GM23338 (cell line): Measurements from ENCODE around the gene SCYGR1. TPM values are rescaled to one million over a fixed set of nuclear protein-coding genes. Genes with fewer than 3 reads are reported as not detected.

Experiments used
- ATAC-seq: fragments of 200-7000 bp; cut with Tn5 transposase; 3 replicates; pipeline ENCODE4 v1.9.1; 2020
- DNase-seq: peaks from one replicate; pipeline ENCODE4 v3.0.0-alpha.2; 2015; ENCODE audit warnings: low spot score
- H2AFZ ChIP-seq: fragments of 200-600 bp; sonication (generic); 2 replicates; pipeline ENCODE4 v1.8.0; 2016; ENCODE audit warnings: antibody characterized with exemption, mild to moderate bottlenecking, moderate library complexity
- H3F3A ChIP-seq: fragments of 200-600 bp; sonication (generic); replicated peaks from 2 replicates; pipeline ENCODE4 v1.8.0; 2017; ENCODE audit warnings: antibody characterized with exemption, mixed run types, low read depth
- H3K27ac ChIP-seq: fragments of 200-600 bp; sonication (generic); 2 replicates; pipeline ENCODE4 v1.6.1; 2016; ENCODE audit warnings: low read depth
- H3K27me3 ChIP-seq: fragments of 200-600 bp; sonication (generic); 2 replicates; pipeline ENCODE4 v1.8.0; 2016; ENCODE audit warnings: mild to moderate bottlenecking, mixed run types, moderate library complexity; ENCODE audit not compliant: insufficient read depth
- H3K36me3 ChIP-seq: fragments of 200-600 bp; sonication (generic); 2 replicates; pipeline ENCODE4 v1.8.0; 2016; ENCODE audit warnings: mild to moderate bottlenecking; ENCODE audit not compliant: insufficient read depth
- H3K4me1 ChIP-seq: fragments of 200-600 bp; sonication (generic); 2 replicates; pipeline ENCODE4 v1.8.0; 2016; ENCODE audit warnings: mild to moderate bottlenecking, moderate library complexity; ENCODE audit not compliant: insufficient read depth
- H3K4me2 ChIP-seq: fragments of 200-600 bp; sonication (generic); 2 replicates; pipeline ENCODE4 v1.7.1; 2017; ENCODE audit warnings: mixed run types
- H3K4me3 ChIP-seq: fragments of 200-600 bp; sonication (generic); 2 replicates; pipeline ENCODE4 v1.6.1; 2016; ENCODE audit warnings: mixed run types
- H3K79me2 ChIP-seq: fragments of 200-600 bp; sonication (generic); replicated peaks from 2 replicates; pipeline ENCODE4 v1.8.0; 2017; ENCODE audit warnings: mild to moderate bottlenecking; ENCODE audit not compliant: insufficient read depth
- H3K9me2 ChIP-seq: fragments of 200-600 bp; sonication (generic); 2 replicates; pipeline ENCODE4 v1.8.0; 2017; ENCODE audit not compliant: insufficient read depth
- H4K20me1 ChIP-seq: fragments of 200-600 bp; sonication (generic); replicated peaks from 2 replicates; pipeline ENCODE4 v1.8.0; 2017; ENCODE audit warnings: mild to moderate bottlenecking; ENCODE audit not compliant: insufficient read depth
- H3K27ac Mint-ChIP-seq: 2 replicates; pipeline ENCODE4 v1.8.0; 2020; ENCODE audit warnings: inconsistent platforms, mild to moderate bottlenecking, moderate library complexity, mixed read lengths
- H3K27me3 Mint-ChIP-seq: 3 replicates; pipeline ENCODE4 v1.8.0; 2022; ENCODE audit warnings: low read depth, mild to moderate bottlenecking, moderate library complexity, mixed read lengths, inconsistent platforms; ENCODE audit not compliant: insufficient read depth, poor library complexity
- H3K36me3 Mint-ChIP-seq: 3 replicates; pipeline ENCODE4 v1.8.0; 2021; ENCODE audit warnings: low read depth, mild to moderate bottlenecking, inconsistent platforms, moderate library complexity, mixed read lengths
- H3K4me1 Mint-ChIP-seq: 3 replicates; pipeline ENCODE4 v1.8.0; 2020; ENCODE audit warnings: mild to moderate bottlenecking, inconsistent platforms, mixed read lengths
- H3K4me3 Mint-ChIP-seq: 3 replicates; pipeline ENCODE4 v1.8.0; 2021; ENCODE audit warnings: moderate library complexity, mild to moderate bottlenecking, inconsistent platforms, mixed read lengths
- H3K9me3 Mint-ChIP-seq: 3 replicates; pipeline ENCODE4 v1.8.0; 2020; ENCODE audit warnings: moderate library complexity, mild to moderate bottlenecking, inconsistent platforms, mixed read lengths
- CREB1 ChIP-seq: fragments of 250-450 bp; sonication (Bioruptor Pico); IDR thresholded peaks from 2 replicates; pipeline ENCODE4 v1.5.0; 2020; ENCODE audit warnings: low read depth, mild to moderate bottlenecking, moderate library complexity
- EZH2 ChIP-seq: fragments of 200-600 bp; sonication (generic); IDR thresholded peaks from one replicate; pipeline ENCODE4 v1.8.0; 2017; ENCODE audit warnings: antibody characterized with exemption, mild to moderate bottlenecking, low read depth; ENCODE audit not compliant: unreplicated experiment
- EZH2phosphoT487 ChIP-seq: fragments of 200-600 bp; sonication (generic); IDR thresholded peaks from one replicate; pipeline ENCODE4 v1.8.1; 2018; ENCODE audit warnings: antibody characterized with exemption; ENCODE audit not compliant: unreplicated experiment
- JUNB ChIP-seq: IDR thresholded peaks from one replicate; pipeline ENCODE4 v1.6.1; 2016; ENCODE audit warnings: antibody characterized with exemption; ENCODE audit not compliant: unreplicated experiment
- NANOG ChIP-seq: IDR thresholded peaks from 2 replicates; pipeline ENCODE4 v1.6.1; 2016; ENCODE audit warnings: antibody characterized with exemption, borderline replicate concordance
- POLR2AphosphoS5 ChIP-seq: IDR thresholded peaks from 2 replicates; pipeline ENCODE4 v1.6.1; 2016; ENCODE audit warnings: antibody characterized with exemption, low read depth
- STAT1 ChIP-seq: IDR thresholded peaks from one replicate; pipeline ENCODE4 v1.6.1; 2016; ENCODE audit warnings: antibody characterized with exemption; ENCODE audit not compliant: unreplicated experiment
- ZNF114 ChIP-seq: fragments of 250-450 bp; sonication (Bioruptor Pico); IDR thresholded peaks from 2 replicates; pipeline ENCODE4 v1.5.0; 2020; ENCODE audit warnings: mild to moderate bottlenecking, moderate library complexity
- ZNF331 ChIP-seq: fragments of 250-450 bp; sonication (Bioruptor Pico); IDR thresholded peaks from 2 replicates; pipeline ENCODE4 v1.5.0; 2020; ENCODE audit warnings: low read depth, mild to moderate bottlenecking, moderate library complexity
- polyA plus RNA-seq: library from polyadenylated mRNA; unstranded; fragments of >200 nt; fragmentation: Nextera tagmentation; extraction: Ambion mirVana; gene quantifications from 2 replicates; pipeline ENCODE4 v1.2.1, GENCODE V29; 2016
- total RNA-seq: library from RNA; depleted of rRNA; stranded (reverse); fragments of >200 nt; shearing (Covaris generic); gene quantifications from 2 replicates; pipeline ENCODE4 v1.2.3, GENCODE V29; 2014
- TF ChIP-seq, protein P1 (sequence below): IDR thresholded peaks from 2 replicates; pipeline ENCODE4 v1.6.1; 2016; ENCODE audit warnings: antibody characterized with exemption
- TF ChIP-seq, protein P2 (sequence below), 2 experiments: fragments of 200-600 bp in 1 of 2; sonication (generic) in 1 of 2; conservative IDR thresholded peaks; 2 replicates each; pipeline versions ENCODE4 v1.5.1 to v1.6.1; 2016 to 2017; ENCODE audit warnings: antibody characterized with exemption in 2 of 2, low read depth in 2 of 2, mild to moderate bottlenecking in 2 of 2, moderate library complexity in 1 of 2

The SCYGR1 gene
- total and polyA plus RNA-seq, 2 experiments from 2014 or later: not detected

DNA sequence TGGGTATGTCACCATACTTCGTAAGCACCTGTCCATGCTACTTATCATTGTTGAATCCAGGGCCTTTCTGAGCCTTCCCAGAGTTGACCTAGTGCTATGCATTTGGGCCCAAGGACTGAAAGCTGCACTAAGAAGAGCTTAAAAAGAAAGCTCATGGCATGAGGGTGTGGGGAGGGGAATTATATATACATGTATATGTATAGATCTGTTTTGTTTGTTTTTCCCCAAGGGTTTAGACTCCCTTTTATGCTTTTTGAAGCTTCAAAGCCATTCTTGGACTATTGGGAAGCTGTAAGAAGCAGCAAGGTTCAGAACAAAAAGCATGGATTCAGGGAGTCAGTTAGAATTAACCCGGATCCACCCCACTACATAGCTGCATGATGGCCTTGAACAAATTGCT lies 39.4 kb downstream of the SCYGR1 start (continued):
- TF ChIP-seq, protein P1, sequence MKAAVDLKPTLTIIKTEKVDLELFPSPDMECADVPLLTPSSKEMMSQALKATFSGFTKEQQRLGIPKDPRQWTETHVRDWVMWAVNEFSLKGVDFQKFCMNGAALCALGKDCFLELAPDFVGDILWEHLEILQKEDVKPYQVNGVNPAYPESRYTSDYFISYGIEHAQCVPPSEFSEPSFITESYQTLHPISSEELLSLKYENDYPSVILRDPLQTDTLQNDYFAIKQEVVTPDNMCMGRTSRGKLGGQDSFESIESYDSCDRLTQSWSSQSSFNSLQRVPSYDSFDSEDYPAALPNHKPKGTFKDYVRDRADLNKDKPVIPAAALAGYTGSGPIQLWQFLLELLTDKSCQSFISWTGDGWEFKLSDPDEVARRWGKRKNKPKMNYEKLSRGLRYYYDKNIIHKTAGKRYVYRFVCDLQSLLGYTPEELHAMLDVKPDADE: no peak
- TF ChIP-seq JUNB: no peak
- TF ChIP-seq, protein P2, sequence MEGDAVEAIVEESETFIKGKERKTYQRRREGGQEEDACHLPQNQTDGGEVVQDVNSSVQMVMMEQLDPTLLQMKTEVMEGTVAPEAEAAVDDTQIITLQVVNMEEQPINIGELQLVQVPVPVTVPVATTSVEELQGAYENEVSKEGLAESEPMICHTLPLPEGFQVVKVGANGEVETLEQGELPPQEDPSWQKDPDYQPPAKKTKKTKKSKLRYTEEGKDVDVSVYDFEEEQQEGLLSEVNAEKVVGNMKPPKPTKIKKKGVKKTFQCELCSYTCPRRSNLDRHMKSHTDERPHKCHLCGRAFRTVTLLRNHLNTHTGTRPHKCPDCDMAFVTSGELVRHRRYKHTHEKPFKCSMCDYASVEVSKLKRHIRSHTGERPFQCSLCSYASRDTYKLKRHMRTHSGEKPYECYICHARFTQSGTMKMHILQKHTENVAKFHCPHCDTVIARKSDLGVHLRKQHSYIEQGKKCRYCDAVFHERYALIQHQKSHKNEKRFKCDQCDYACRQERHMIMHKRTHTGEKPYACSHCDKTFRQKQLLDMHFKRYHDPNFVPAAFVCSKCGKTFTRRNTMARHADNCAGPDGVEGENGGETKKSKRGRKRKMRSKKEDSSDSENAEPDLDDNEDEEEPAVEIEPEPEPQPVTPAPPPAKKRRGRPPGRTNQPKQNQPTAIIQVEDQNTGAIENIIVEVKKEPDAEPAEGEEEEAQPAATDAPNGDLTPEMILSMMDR (conservative IDR thresholded peaks at IDR 0.05; ENCODE audit: low read depth in 2 of 2): no peak

DNA sequence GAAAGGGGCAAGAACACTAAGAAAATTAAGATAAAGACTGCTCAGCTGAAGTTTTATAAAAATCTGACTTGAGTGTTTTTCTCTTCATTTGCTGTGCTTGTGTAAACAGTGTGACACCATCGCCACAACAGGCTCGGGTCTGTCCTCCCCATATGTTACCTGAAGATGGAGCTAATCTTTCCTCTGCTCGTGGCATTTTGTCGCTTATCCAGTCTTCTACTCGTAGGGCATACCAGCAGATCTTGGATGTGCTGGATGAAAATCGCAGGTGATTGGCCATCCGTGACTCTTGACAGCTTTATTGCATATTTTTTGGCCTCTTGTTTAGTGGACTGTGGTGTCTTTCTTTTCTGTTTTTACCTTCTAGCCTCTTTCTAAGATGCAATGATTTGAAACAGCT lies 40.6 kb downstream of the SCYGR1 start:
- H3K79me2 ChIP-seq: no peaks in the 10 kb centered on the region
- no peak overlapping the region for H3K27ac ChIP-seq
- no peaks in the 10 kb centered on the region for H3K9me3 Mint-ChIP-seq
- 0 out of 2 replicates have a peak, but pooled peaks cover 4% of the 10 kb centered on the region for H3K36me3 ChIP-seq
- no peaks in the 10 kb centered on the region for H3K9me2 ChIP-seq
- ATAC-seq (peak; percentile 79), DNase-seq (peak; percentile 40)
- TF ChIP-seq, protein P2 (conservative IDR thresholded peaks at IDR 0.05; ENCODE audit: low read depth in 2 of 2): peak in 1 of 2 experiments; percentile 36; a peak in 2 of 4 replicates
- TF ChIP-seq POLR2AphosphoS5 (no peak), STAT1 (no peak)
- H3K27ac Mint-ChIP-seq: peak overlapping the region; percentile 61; the same call in 1 of the 2 replicates
- no peaks in the 10 kb centered on the region for H4K20me1 ChIP-seq
- H3K4me3 Mint-ChIP-seq: no peak overlapping the region
- H3K27me3 ChIP-seq: no peaks in the 10 kb centered on the region
- peaks cover 3% of the 10 kb centered on the region for H3K4me1 ChIP-seq
- H3K4me1 Mint-ChIP-seq: peaks cover 4% of the 10 kb centered on the region; the same call in 2 of the 3 replicates
- H3F3A ChIP-seq: no peaks in the 10 kb centered on the region
- H3K27me3 Mint-ChIP-seq: no peaks in the 10 kb centered on the region
- peaks cover 9% of the 10 kb centered on the region; the same call in 2 of the 3 replicates for H3K36me3 Mint-ChIP-seq
- H3K4me3 ChIP-seq: no peak overlapping the region
- no peak overlapping the region for H2AFZ ChIP-seq
- H3K4me2 ChIP-seq: no peak overlapping the region

DNA sequence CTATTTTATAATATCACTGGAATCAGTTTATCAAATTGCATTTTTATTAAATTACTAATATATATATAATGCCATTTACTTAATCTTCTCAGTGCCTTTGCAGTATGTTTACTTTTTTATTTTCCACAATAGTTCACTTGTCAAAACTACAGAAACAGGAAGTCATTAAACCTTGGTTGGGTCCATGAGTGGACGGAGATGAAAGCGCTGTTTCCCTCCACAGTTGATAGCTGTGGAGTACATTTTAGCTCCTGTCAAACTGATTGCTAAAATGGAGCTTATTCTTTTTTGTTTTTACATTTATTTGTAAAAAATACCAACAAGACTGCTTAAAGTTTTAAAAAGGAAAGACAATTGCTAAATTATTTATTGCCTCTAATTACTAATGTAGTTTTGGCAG lies 43.5 kb downstream of the SCYGR1 start:
- no peaks in the 10 kb centered on the region for H3K9me2 ChIP-seq
- no peak overlapping the region for H3K27ac Mint-ChIP-seq
- no peaks in the 10 kb centered on the region for H3K27me3 ChIP-seq
- H3K4me3 Mint-ChIP-seq: no peak overlapping the region
- 0 out of 2 replicates have a peak, but pooled peaks cover 4% of the 10 kb centered on the region for H3K36me3 ChIP-seq
- no peak overlapping the region for H2AFZ ChIP-seq
- H3K27ac ChIP-seq: no peak overlapping the region
- DNase-seq: no peak
- no peak for ATAC-seq
- H3K79me2 ChIP-seq: no peaks in the 10 kb centered on the region
- no peaks in the 10 kb centered on the region for H3K27me3 Mint-ChIP-seq
- H3K4me1 ChIP-seq: no peaks in the 10 kb centered on the region
- H3K9me3 Mint-ChIP-seq: no peaks in the 10 kb centered on the region
- peaks cover 12% of the 10 kb centered on the region; the same call in 2 of the 3 replicates for H3K36me3 Mint-ChIP-seq
- H4K20me1 ChIP-seq: no peaks in the 10 kb centered on the region
- no peak overlapping the region for H3K4me3 ChIP-seq
- H3K4me2 ChIP-seq: no peak overlapping the region
- no peaks in the 10 kb centered on the region for H3K4me1 Mint-ChIP-seq
- no peaks in the 10 kb centered on the region for H3F3A ChIP-seq
- TF ChIP-seq, protein P1: no peak
- TF ChIP-seq ZNF114 (CRISPR knock-in tag) (no peak), JUNB (no peak), EZH2 (no peak), POLR2AphosphoS5 (no peak), EZH2phosphoT487 (no peak), NANOG (no peak), ZNF331 (CRISPR knock-in tag) (no peak), CREB1 (no peak)
- TF ChIP-seq, protein P2 (conservative IDR thresholded peaks at IDR 0.05; ENCODE audit: low read depth in 2 of 2): no peak
